Adrenal gland (tissue), 12 donors: Measurements from ENCODE around the gene WWOX. TPM values are rescaled to one million over a fixed set of nuclear protein-coding genes. Genes with fewer than 3 reads are reported as not detected.

Source experiments
- DNase-seq, 7 donors: peaks; one replicate each; pipeline ENCODE4 v3.0.0-alpha.2; 2019 to 2020
- H3K27ac ChIP-seq, 5 donors: fragments of 200-600 bp; sonication (generic) in 4 of 5; 1 replicate in 3 of 5; 2 replicates in 2 of 5; pipeline versions ENCODE4 v1.5.1 to v1.8.0; 2016 to 2020; ENCODE audit warnings: mild to moderate bottlenecking in 1 of 5
- H3K27me3 ChIP-seq: fragments of 200-600 bp; 2 replicates; pipeline ENCODE4 v1.8.0; 2021
- H3K36me3 ChIP-seq, 2 donors: fragments of 200-600 bp; replicated peaks in 1 of 2; 1 replicate in 1 of 2; 2 replicates in 1 of 2; pipeline versions ENCODE4 v1.5.1 to v1.8.0; 2018 to 2022
- H3K4me1 ChIP-seq, 2 donors: fragments of 200-600 bp; replicated peaks in 1 of 2; 1 replicate in 1 of 2; 2 replicates in 1 of 2; pipeline versions ENCODE4 v1.5.1 to v1.8.0; 2018 to 2021
- H3K4me3 ChIP-seq, 4 donors: fragments of 200-600 bp; sonication (generic) in 3 of 4; one replicate each; pipeline ENCODE4 v1.5.1; 2016 to 2018
- H3K9me3 ChIP-seq, 3 donors: fragments of 200-600 bp; sonication (generic) in 1 of 3; replicated peaks in 1 of 3; 1 replicate in 2 of 3; 2 replicates in 1 of 3; pipeline versions ENCODE4 v1.5.1 to v1.8.0; 2016 to 2021
- CTCF ChIP-seq, 6 experiments: fragments of 450-650 bp in 4 of 6; fragments of 200-600 bp in 2 of 6; sonication (generic) in 1 of 6; IDR thresholded peaks; 1 replicate in 5 of 6; 2 replicates in 1 of 6; pipeline versions ENCODE4 v1.5.1 to v1.8.0; 2016 to 2021; ENCODE audit warnings: antibody characterized with exemption in 6 of 6, mild to moderate bottlenecking in 2 of 6, moderate library complexity in 1 of 6
- POLR2A ChIP-seq, 2 donors: fragments of 450-650 bp; IDR thresholded peaks; one replicate each; pipeline ENCODE4 v1.6.1; 2017; ENCODE audit warnings: antibody characterized with exemption in 2 of 2, mild to moderate bottlenecking in 2 of 2, moderate library complexity in 1 of 2
- WGBS, 4 donors: extraction: QIAGEN DNeasy Blood & Tissue Kit in 2 of 4; methylation state at CpG; one replicate each; pipeline versions ENCODE4 v1.1.5 to v1.1.7; 2013 to 2017; 5-methylcytosine and 5-hydroxymethylcytosine counted together
- intact Hi-C, 2 donors: fragments of 100-400 bp; cut with DNase I; formaldehyde crosslinking; loops; one replicate each; pipeline versions ENCODE4 v1.14.1 to v1.15.0; 2022 to 2023
- polyA plus RNA-seq, 3 donors: library from polyadenylated mRNA; stranded (reverse); fragments of 200-250 nt in 2 of 3; fragments of 350-450 nt in 1 of 3; fragmentation: Illumina TruSeq in 1 of 3; extraction: RNeasy Lipid Tissue Mini Kit (QIAGEN cat#74804) in 1 of 3; gene quantifications; one replicate each; pipeline ENCODE4 v1.2.3, GENCODE V29; 2013 to 2014
- total RNA-seq, 9 donors: library from RNA; depleted of rRNA in 4 of 9; stranded (reverse); fragments of >200 nt in 4 of 9; fragments of 120-200 nt in 1 of 9; fragmentation: NEBNext Ultra II Directional in 1 of 9; extraction: Animal tissue kit (Norgen Biotek cat#: 25700) in 1 of 9; gene quantifications; one replicate each; pipeline versions ENCODE4 v1.1.0 to v1.2.4, GENCODE V29; 2013 to 2023
- donor health status: healthy with polysubstance abuse.
- donor health status: Bipolar disorder and iron deficiency.
- donor health status: DM: yes; HTN: yes; CAD: no.
- donor health status: DM: no; HTN: no; CAD: no.
- donor health status: DM: no; HTN: no; CAD: no.
- donor health status: DM: yes; HTN: yes; CAD: no.

WWOX gene
- total and polyA plus RNA-seq, 12 donors = 11.8 to 74.6 (median 20.5) TPM

GRCh38 chr16:78955206-78955605 lies 855.8 kb downstream of the WWOX start:
- intact Hi-C loops = no loop called here
- Histone ChIP-seq H3K9me3 (no peaks in the 10 kb centered on the region), H3K4me1 (no peaks in the 10 kb centered on the region), H3K27ac (no peak overlapping the region), H3K4me3 (no peak overlapping the region), H3K27me3 (no peaks in the 10 kb centered on the region), H3K36me3 (no peaks in the 10 kb centered on the region)
- TF ChIP-seq POLR2A (IDR thresholded peaks at IDR 0.05) (no peak), CTCF (IDR thresholded peaks at IDR 0.05) (no peak)
- no peak for DNase-seq
- 95 to 97% (median 96%) methylated on average over 6 of the region's 6 CpGs for WGBS, 4 donors

GRCh38 chr16:78956859-78957258 lies 857.4 kb downstream of the WWOX start:
- Histone ChIP-seq H3K36me3 (no peaks in the 10 kb centered on the region), H3K27me3 (no peaks in the 10 kb centered on the region), H3K4me1 (no peaks in the 10 kb centered on the region), H3K4me3 (no peak overlapping the region), H3K9me3 (no peaks in the 10 kb centered on the region), H3K27ac (no peak overlapping the region)
- intact Hi-C loops = no loop called here
- 89 to 95% (median 93%) methylated on average over 8 of the region's 8 CpGs for WGBS, 4 donors
- TF ChIP-seq POLR2A (IDR thresholded peaks at IDR 0.05) = no peak
- TF ChIP-seq CTCF (IDR thresholded peaks at IDR 0.05) = no peak
- DNase-seq = no peak

GRCh38 chr16:78957317-78958100 lies 858.1 kb downstream of the WWOX start:
- peak in 6 of 7 donors; percentile 32 to 64 (median 49) for DNase-seq
- Histone ChIP-seq H3K27ac (no peak overlapping the region), H3K36me3 (no peaks in the 10 kb centered on the region), H3K9me3 (no peaks in the 10 kb centered on the region), H3K4me3 (peak overlapping the region in 1 of 4 donors; percentile 47), H3K4me1 (no peaks in the 10 kb centered on the region), H3K27me3 (no peaks in the 10 kb centered on the region)
- intact Hi-C loops = no loop called here
- WGBS, 4 donors = 42 to 53% (median 51%) methylated on average over 15 of the region's 15 CpGs
- no peak for TF ChIP-seq POLR2A (IDR thresholded peaks at IDR 0.05)
- no peak for TF ChIP-seq CTCF (IDR thresholded peaks at IDR 0.05)

GRCh38 chr16:78961464-78961863 lies 862.0 kb downstream of the WWOX start:
- Histone ChIP-seq H3K36me3 (no peaks in the 10 kb centered on the region), H3K27ac (no peak overlapping the region), H3K4me1 (no peaks in the 10 kb centered on the region), H3K9me3 (no peaks in the 10 kb centered on the region), H3K27me3 (no peaks in the 10 kb centered on the region), H3K4me3 (no peak overlapping the region)
- WGBS, 4 donors = 77 to 93% (median 86%) methylated on average over 2 of the region's 2 CpGs
- DNase-seq = no peak
- intact Hi-C loops = no loop called here
- TF ChIP-seq CTCF (IDR thresholded peaks at IDR 0.05) (no peak), POLR2A (IDR thresholded peaks at IDR 0.05) (no peak)
